ENCODE measurements around the gene C10orf105. TPM values are rescaled to one million over a fixed set of nuclear protein-coding genes. Genes with fewer than 3 reads are reported as not detected.

The C10orf105 gene
- total RNA-seq, 1 experiment from 2014 or later = not detected

DNA sequence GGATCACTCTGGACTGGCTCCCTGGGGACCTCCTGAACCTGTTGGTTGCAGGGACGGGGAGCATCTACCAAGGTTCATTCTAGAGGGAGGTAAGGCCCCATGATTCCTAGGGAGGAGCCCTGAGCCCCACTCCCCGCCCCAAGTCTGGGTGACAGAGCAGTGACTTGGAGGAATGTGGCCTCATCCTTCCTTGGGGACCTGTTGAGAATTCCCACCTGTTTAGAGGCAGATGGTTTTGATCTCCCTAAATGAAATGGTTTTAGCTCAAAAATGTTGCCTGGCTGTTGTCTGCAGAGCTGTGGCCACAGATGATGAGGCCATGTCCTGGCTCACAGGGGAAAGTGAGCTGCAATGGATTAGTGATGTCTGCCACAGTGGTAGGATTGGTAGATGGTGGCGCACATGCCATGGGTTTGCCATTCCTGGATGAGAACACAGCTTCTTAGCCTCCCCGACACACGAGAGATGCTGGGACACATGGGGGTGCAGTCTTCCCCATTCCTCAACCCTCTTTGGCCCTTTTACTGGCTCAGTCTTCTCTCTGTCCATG, 12.3 kb downstream of the C10orf105 start:
- CTCF ChIA-PET = no interaction called here

DNA sequence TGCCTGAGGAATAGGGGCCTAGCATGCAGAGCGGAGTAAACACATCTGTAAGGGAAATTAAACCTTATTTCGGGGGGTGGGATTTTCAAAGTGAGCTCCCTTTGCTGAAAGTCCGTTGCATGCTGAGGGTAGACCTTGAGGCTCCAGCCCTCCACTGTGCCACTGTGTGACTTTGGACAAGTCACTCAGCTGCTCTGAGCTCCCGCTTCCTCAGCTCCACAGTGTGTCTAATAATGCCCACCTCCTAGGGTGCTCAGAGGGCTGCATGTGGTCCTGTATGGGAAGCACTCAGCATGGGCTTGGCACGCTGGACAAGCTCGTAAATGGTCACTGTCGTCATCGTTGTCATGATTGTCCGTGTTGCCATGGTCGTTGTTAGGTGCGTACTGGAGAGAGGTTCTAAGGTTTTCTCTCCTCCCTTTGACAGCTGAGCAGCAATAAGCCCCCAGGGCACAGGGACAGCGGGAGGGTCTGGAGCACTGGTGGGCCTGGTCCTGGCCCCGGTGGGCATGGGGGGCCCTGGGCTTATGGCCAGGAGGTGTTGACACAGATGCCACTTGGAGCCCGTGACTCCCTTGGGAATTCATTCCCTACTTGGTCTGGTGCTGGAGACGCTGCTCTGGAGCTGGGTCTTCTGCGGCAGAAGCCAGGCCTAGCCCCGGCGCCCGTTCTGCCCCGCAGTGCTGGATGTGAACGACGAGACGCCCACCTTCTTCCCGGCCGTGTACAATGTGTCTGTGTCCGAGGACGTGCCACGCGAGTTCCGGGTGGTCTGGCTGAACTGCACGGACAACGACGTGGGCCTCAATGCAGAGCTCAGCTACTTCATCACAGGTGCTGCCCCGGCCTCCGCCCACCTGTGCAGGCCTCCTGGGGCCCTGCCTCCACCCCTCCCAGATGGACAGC, 13.1 kb downstream of the C10orf105 start:
- no peak for ATAC-seq
- ChIA-PET CTCF (interaction anchor here (0.5 to 0.6 kb wide), 2 partner anchors 388 to 912 kb away, joined by 3 to 4 read pairs; partner anchors contain the start of gene SLC29A3), POLR2A (ENCODE audit: unreplicated experiment) (no interaction called here)
- intact Hi-C loops (cut with micrococcal nuclease) = loop anchor here (5.0 to 10.0 kb wide), 3 partner anchors 106 to 392 kb away; partner anchors contain the start of gene SLC29A3
- Histone ChIP-seq H3K9me3 (ENCODE audit: low read length) (no peaks in the 10 kb centered on the region), H3K4me3 (ENCODE audit: low read length) (no peak overlapping the region), H3K36me3 (ENCODE audit: low read depth, low read length) (no peaks in the 10 kb centered on the region; the same call in 1 of the 2 replicates), H3K27ac (ENCODE audit: low read length) (no peak overlapping the region), H3K4me2 (ENCODE audit: low read length) (no peak overlapping the region), H3K27me3 (ENCODE audit: low read length) (no peaks in the 10 kb centered on the region), H3F3A (ENCODE audit: low read length, unreplicated experiment) (no peaks in the 10 kb centered on the region), H2AFZ (ENCODE audit: low read length) (no peak overlapping the region), H3K9ac (ENCODE audit: low read length) (no peak overlapping the region), H3K79me2 (ENCODE audit: low read length) (no peaks in the 10 kb centered on the region), H4K20me1 (ENCODE audit: low read length) (no peaks in the 10 kb centered on the region), H3K9me2 (replicated peaks; ENCODE audit: low read length) (no peaks in the 10 kb centered on the region), H3K4me1 (ENCODE audit: insufficient read depth, low read length) (no peaks in the 10 kb centered on the region)
- no TSS peak for BruUV-seq (replicated peaks)
- no peak for TF ChIP-seq EZH2phosphoT487 (IDR thresholded peaks at IDR 0.05; ENCODE audit: borderline replicate concordance, low read length)
- TF ChIP-seq, protein P1, sequence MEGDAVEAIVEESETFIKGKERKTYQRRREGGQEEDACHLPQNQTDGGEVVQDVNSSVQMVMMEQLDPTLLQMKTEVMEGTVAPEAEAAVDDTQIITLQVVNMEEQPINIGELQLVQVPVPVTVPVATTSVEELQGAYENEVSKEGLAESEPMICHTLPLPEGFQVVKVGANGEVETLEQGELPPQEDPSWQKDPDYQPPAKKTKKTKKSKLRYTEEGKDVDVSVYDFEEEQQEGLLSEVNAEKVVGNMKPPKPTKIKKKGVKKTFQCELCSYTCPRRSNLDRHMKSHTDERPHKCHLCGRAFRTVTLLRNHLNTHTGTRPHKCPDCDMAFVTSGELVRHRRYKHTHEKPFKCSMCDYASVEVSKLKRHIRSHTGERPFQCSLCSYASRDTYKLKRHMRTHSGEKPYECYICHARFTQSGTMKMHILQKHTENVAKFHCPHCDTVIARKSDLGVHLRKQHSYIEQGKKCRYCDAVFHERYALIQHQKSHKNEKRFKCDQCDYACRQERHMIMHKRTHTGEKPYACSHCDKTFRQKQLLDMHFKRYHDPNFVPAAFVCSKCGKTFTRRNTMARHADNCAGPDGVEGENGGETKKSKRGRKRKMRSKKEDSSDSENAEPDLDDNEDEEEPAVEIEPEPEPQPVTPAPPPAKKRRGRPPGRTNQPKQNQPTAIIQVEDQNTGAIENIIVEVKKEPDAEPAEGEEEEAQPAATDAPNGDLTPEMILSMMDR (conservative IDR thresholded peaks at IDR 0.05; ENCODE audit: low read depth, low read length) = no peak
- TF ChIP-seq EZH2 (IDR thresholded peaks at IDR 0.05; ENCODE audit: low read length, unreplicated experiment) = no peak
- no peak for DNase-seq

More for the DNA sequence above, 12.3 kb downstream of the C10orf105 start:
- Histone ChIP-seq H3K4me1 (ENCODE audit: insufficient read depth, low read length) (no peaks in the 10 kb centered on the region), H4K20me1 (ENCODE audit: low read length) (no peaks in the 10 kb centered on the region), H3K9ac (ENCODE audit: low read length) (no peak overlapping the region), H3K9me2 (replicated peaks; ENCODE audit: low read length) (no peaks in the 10 kb centered on the region), H3F3A (ENCODE audit: low read length, unreplicated experiment) (no peaks in the 10 kb centered on the region), H3K36me3 (ENCODE audit: low read depth, low read length) (no peaks in the 10 kb centered on the region; the same call in 1 of the 2 replicates), H3K27ac (ENCODE audit: low read length) (no peak overlapping the region), H3K79me2 (ENCODE audit: low read length) (no peaks in the 10 kb centered on the region), H3K4me2 (ENCODE audit: low read length) (no peak overlapping the region), H3K9me3 (ENCODE audit: low read length) (no peaks in the 10 kb centered on the region), H2AFZ (ENCODE audit: low read length) (no peak overlapping the region), H3K27me3 (ENCODE audit: low read length) (no peaks in the 10 kb centered on the region), H3K4me3 (ENCODE audit: low read length) (no peak overlapping the region)
- intact Hi-C loops (cut with micrococcal nuclease) = loop anchor here (5.0 to 10.0 kb wide), 3 partner anchors 105 to 393 kb away; partner anchors contain the start of gene SLC29A3
- TF ChIP-seq, protein P1 (conservative IDR thresholded peaks at IDR 0.05; ENCODE audit: low read depth, low read length) = no peak
- TF ChIP-seq EZH2phosphoT487 (IDR thresholded peaks at IDR 0.05; ENCODE audit: borderline replicate concordance, low read length) (no peak), EZH2 (IDR thresholded peaks at IDR 0.05; ENCODE audit: low read length, unreplicated experiment) (no peak)
- ATAC-seq (no peak), DNase-seq (no peak)
- POLR2A ChIA-PET (ENCODE audit: unreplicated experiment) = no interaction called here
- no TSS peak for BruUV-seq (replicated peaks)

Data from PC-3 (cell line).